ENCODE data around the gene MIB2. TPM values are rescaled to one million over a fixed set of nuclear protein-coding genes. Genes with fewer than 3 reads are reported as not detected.

The MIB2 gene
- total RNA-seq, 4 donors from 2014 or later = 68.3 to 162 (median 113) TPM

GRCh38 chr1:1606232-1606631 lies 9.1 kb upstream of the MIB2 start:
- TF ChIP-seq POLR2A (IDR thresholded peaks at IDR 0.05) = no peak
- no peak for TF ChIP-seq CTCF (IDR thresholded peaks at IDR 0.05)
- no peaks in the 10 kb centered on the region for H3K9me3 ChIP-seq
- no peaks in the 10 kb centered on the region for H3K4me1 ChIP-seq
- no peaks in the 10 kb centered on the region for H3K36me3 ChIP-seq
- no peak overlapping the region for H3K4me3 ChIP-seq
- DNase-seq = no peak
- no peak overlapping the region for H3K27ac ChIP-seq
- H3K27me3 ChIP-seq = no peaks in the 10 kb centered on the region

- no peak for DNase-seq
- no peak for TF ChIP-seq CTCF (IDR thresholded peaks at IDR 0.05)
- TF ChIP-seq POLR2A (IDR thresholded peaks at IDR 0.05) = no peak
- Histone ChIP-seq H3K27me3 (no peaks in the 10 kb centered on the region), H3K4me1 (peaks cover 0 to 15% (median 5%) of the 10 kb centered on the region in 4 donors), H3K36me3 (no peaks in the 10 kb centered on the region), H3K9me3 (no peaks in the 10 kb centered on the region), H3K27ac (no peak overlapping the region), H3K4me3 (no peak overlapping the region)
These were observed 5.3 kb upstream of the MIB2 start for GRCh38 chr1:1609822-1610485.

GRCh38 chr1:1610796-1611195 lies 4.5 kb upstream of the MIB2 start:
- Histone ChIP-seq H3K36me3 (no peaks in the 10 kb centered on the region), H3K4me1 (peaks cover 0 to 15% (median 5%) of the 10 kb centered on the region in 4 donors), H3K9me3 (no peaks in the 10 kb centered on the region), H3K27ac (peak overlapping the region in 1 of 4 donors; percentile 5), H3K27me3 (no peaks in the 10 kb centered on the region), H3K4me3 (no peak overlapping the region)
- no peak for TF ChIP-seq CTCF (IDR thresholded peaks at IDR 0.05)
- TF ChIP-seq POLR2A (IDR thresholded peaks at IDR 0.05) = no peak
- DNase-seq = no peak

- DNase-seq = no peak
- TF ChIP-seq POLR2A (IDR thresholded peaks at IDR 0.05) = no peak
- no peak for TF ChIP-seq CTCF (IDR thresholded peaks at IDR 0.05)
- H3K36me3 ChIP-seq = no peaks in the 10 kb centered on the region
- no peak overlapping the region for H3K27ac ChIP-seq
- peaks cover 0 to 24% (median 13%) of the 10 kb centered on the region in 4 donors for H3K4me1 ChIP-seq
- no peaks in the 10 kb centered on the region for H3K27me3 ChIP-seq
- no peak overlapping the region for H3K4me3 ChIP-seq
- H3K9me3 ChIP-seq = no peaks in the 10 kb centered on the region
These were observed 3.2 kb upstream of the MIB2 start for GRCh38 chr1:1612104-1612400.

- Histone ChIP-seq H3K4me1 (peaks cover 0 to 29% (median 14%) of the 10 kb centered on the region in 4 donors), H3K27ac (peak overlapping the region in 1 of 4 donors; percentile 100), H3K4me3 (peak overlapping the region in 2 of 4 donors; percentile 91 to 100), H3K36me3 (peaks cover 0 to 13% (median 0%) of the 10 kb centered on the region in 3 donors), H3K9me3 (no peaks in the 10 kb centered on the region), H3K27me3 (no peaks in the 10 kb centered on the region)
- no peak for DNase-seq
- TF ChIP-seq CTCF (IDR thresholded peaks at IDR 0.05) (no peak), POLR2A (IDR thresholded peaks at IDR 0.05) (no peak)
These were observed 1.7 kb upstream of the MIB2 start for GRCh38 chr1:1613509-1614082.
